HG03097 (cell line): ENCODE results near the gene WDFY3.

ENCODE experiments used
- ATAC-seq: cut with Tn5 transposase; IDR thresholded peaks from one replicate; pipeline ENCODE4 v1.9.1; 2021; ENCODE audit not compliant: unreplicated experiment, low FRiP score

Gene WDFY3

GRCh38 chr4:84734037-84734436 is 232.5 kb downstream of the WDFY3 start:
- ATAC-seq, result no peak

GRCh38 chr4:84733343-84734033 is 233.0 kb downstream of the WDFY3 start:
- ATAC-seq, result no peak

- ATAC-seq, result no peak
These were observed 236.1 kb downstream of the WDFY3 start for GRCh38 chr4:84730375-84730774.

GRCh38 chr4:84727491-84727890 is 239.0 kb downstream of the WDFY3 start:
- ATAC-seq, result no peak

- no peak for ATAC-seq
These were observed 240.1 kb downstream of the WDFY3 start for GRCh38 chr4:84726356-84726755.

- no peak for ATAC-seq
These were observed 243.8 kb downstream of the WDFY3 start for GRCh38 chr4:84722720-84723119.

- ATAC-seq, result no peak
These were observed 247.4 kb downstream of the WDFY3 start for GRCh38 chr4:84719115-84719514.

GRCh38 chr4:84718699-84719098 is 247.8 kb downstream of the WDFY3 start:
- ATAC-seq, result no peak

- no peak for ATAC-seq
These were observed 255.9 kb downstream of the WDFY3 start for GRCh38 chr4:84710548-84710947.

- no peak for ATAC-seq
These were observed 257.9 kb downstream of the WDFY3 start for GRCh38 chr4:84708406-84709135.

GRCh38 chr4:84706286-84706685 is 260.2 kb downstream of the WDFY3 start:
- no peak for ATAC-seq

- ATAC-seq, result no peak
These were observed 267.4 kb downstream of the WDFY3 start for GRCh38 chr4:84699001-84699671.

GRCh38 chr4:84697615-84698201 is 268.8 kb downstream of the WDFY3 start:
- no peak for ATAC-seq

- ATAC-seq, result no peak
These were observed 269.3 kb downstream of the WDFY3 start for GRCh38 chr4:84697159-84697558.

- ATAC-seq, result no peak
These were observed 274.7 kb downstream of the WDFY3 start for GRCh38 chr4:84691800-84692199.

- no peak for ATAC-seq
These were observed 275.3 kb downstream of the WDFY3 start for GRCh38 chr4:84691170-84691691.

- ATAC-seq, result no peak
These were observed 276.0 kb downstream of the WDFY3 start for GRCh38 chr4:84690481-84690880.

GRCh38 chr4:84689197-84689596 is 277.3 kb downstream of the WDFY3 start:
- ATAC-seq, result no peak

- ATAC-seq, result no peak
These were observed 277.9 kb downstream of the WDFY3 start for GRCh38 chr4:84688605-84689004.

GRCh38 chr4:84685105-84685504 is 281.4 kb downstream of the WDFY3 start:
- no peak for ATAC-seq

- no peak for ATAC-seq
These were observed 282.1 kb downstream of the WDFY3 start for GRCh38 chr4:84684361-84684760.
